AG04450 (cell line): Measurements from ENCODE around the gene HOXD12. TPM values are rescaled to one million over a fixed set of nuclear protein-coding genes. Genes with fewer than 3 reads are reported as not detected.

Experiments used
- CTCF ChIA-PET: fragments of 300-600, 350-600 bp; formaldehyde crosslinking; extraction: SDS; loops from one replicate; lab custom pipeline; 2022; ENCODE audit warnings: antibody characterized with exemption, inconsistent platforms; lab: Charles Lee
- POLR2A ChIA-PET: fragments of 350-600 bp; formaldehyde crosslinking; extraction: SDS; loops from one replicate; lab custom pipeline; 2021; ENCODE audit warnings: antibody characterized with exemption, inconsistent platforms; lab: Yijun Ruan, JAX
- DNase-seq: peaks from one replicate; pipeline ENCODE4 v3.0.0-alpha.2; 2011; ENCODE audit warnings: low read depth, low spot score
- H3K27ac ChIP-seq: one replicate; pipeline ENCODE4 v1.5.1; 2012; ENCODE audit warnings: low read depth, low read length, control low read depth
- H3K27me3 ChIP-seq: one replicate; pipeline ENCODE4 v1.6.0; 2012; ENCODE audit warnings: low read length; ENCODE audit not compliant: control insufficient read depth, insufficient read depth
- H3K4me3 ChIP-seq: 2 replicates; pipeline ENCODE4 v1.5.1; 2011; ENCODE audit warnings: mild to moderate bottlenecking, low read depth, low read length, control low read depth
- H3K9me3 ChIP-seq: 2 replicates; pipeline ENCODE4 v1.5.1; 2012; ENCODE audit warnings: low read length; ENCODE audit not compliant: control insufficient read depth, insufficient read depth
- CTCF ChIP-seq: IDR thresholded peaks from 2 replicates; pipeline ENCODE4 v1.5.1; 2011; ENCODE audit warnings: low read depth, low read length, control low read depth, inconsistent platforms
- polyA plus RNA-seq: library from polyadenylated mRNA; depleted of rRNA; stranded (reverse); fragments of >200 nt; gene quantifications from 2 replicates; pipeline ENCODE4 v1.2.3, GENCODE V29; 2011

HOXD12 gene
- polyA plus RNA-seq, 1 experiment: not detected

DNA sequence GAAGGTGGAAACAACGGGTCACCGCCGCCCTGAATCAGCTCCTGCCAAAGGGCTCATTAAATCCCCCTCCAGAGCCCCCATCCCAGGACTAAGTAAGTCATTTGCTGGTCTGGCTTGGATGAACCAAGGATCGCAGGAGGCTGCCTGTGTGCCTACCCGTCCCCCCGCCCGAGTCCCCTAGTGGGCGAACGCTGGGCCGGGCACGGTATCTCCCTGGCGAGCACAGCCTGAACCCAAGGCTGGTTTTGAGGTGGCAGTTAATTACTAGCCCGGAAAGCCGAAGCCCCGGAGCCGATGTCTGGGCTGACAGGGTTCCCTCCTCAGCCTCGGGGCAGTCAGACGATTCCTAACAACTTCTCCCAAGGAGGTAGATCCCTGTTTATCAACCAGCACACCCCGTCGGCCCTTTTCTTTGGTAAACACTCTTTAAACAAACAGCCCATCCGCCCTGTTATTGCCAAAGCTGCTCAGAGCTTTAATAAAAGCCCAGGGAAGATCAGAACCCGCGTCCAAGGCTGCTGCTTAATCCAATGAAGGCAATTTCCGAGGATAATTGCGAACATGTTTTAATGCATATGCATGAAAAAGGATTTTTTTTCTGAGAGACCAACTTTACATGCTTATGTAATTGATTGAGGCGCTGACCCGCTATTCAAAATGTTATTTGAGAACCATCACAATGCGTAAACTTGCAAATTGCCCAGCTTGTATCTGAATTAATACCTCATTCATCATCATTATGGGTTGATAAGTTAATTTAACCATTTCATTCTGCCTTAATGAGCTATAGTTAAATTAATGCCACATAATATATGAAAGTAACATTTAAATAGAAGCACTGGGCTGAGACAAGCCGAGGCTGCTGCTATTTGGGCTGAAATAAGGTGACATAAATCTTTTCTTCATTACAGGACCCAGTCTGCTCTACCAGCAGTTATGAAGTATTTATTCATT is 26.4 kb upstream of the HOXD12 start:
- no peak for DNase-seq
- H3K27ac ChIP-seq: no peak overlapping the region
- no peak for TF ChIP-seq CTCF
- no peak overlapping the region for H3K4me3 ChIP-seq
- no peaks in the 10 kb centered on the region; the same call in 1 of the 2 replicates for H3K9me3 ChIP-seq
- CTCF ChIA-PET: no interaction called here
- peaks cover 84% of the 10 kb centered on the region for H3K27me3 ChIP-seq
- POLR2A ChIA-PET: no interaction called here

DNA sequence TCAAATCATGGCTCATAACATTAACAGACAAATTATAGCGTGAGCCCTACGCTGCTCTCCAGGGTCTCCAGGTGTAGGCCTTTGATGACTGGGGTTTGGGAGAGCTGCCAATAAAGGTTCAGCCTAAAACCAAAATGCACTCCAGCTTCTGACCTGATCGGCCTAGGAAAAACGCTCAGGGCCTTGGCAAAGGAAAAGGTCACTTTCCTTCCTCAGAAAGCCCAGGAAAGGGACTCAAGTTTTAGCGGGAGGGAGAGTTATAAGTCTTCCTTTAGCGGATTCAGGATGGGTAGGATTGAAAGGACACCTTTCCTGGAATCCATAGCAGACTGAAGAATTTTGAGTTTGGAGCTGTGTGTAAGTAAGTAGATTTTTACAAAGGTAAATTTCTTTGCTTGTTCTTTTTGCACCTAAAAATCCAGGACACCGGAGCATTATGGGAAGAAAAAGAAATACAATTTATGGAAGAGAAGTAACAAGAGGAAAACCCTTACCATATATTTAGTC is 24.6 kb upstream of the HOXD12 start:
- peaks cover 85% of the 10 kb centered on the region for H3K27me3 ChIP-seq
- H3K9me3 ChIP-seq: no peaks in the 10 kb centered on the region; the same call in 1 of the 2 replicates
- DNase-seq: no peak
- ChIA-PET CTCF (interaction anchor here (0.7 to 2.1 kb wide), 2 partner anchors 13 to 385 kb away, joined by 3 to 8 read pairs; no protein-coding TSS in a partner anchor), POLR2A (no interaction called here)
- TF ChIP-seq CTCF: no peak
- H3K4me3 ChIP-seq: no peak overlapping the region
- H3K27ac ChIP-seq: no peak overlapping the region

GRCh38 chr2:176075481-176075880 is 24.1 kb upstream of the HOXD12 start:
- ChIA-PET POLR2A (no interaction called here), CTCF (interaction anchor here (2.1 kb wide), 1 partner anchor 13 kb away, joined by 8 read pairs; no protein-coding TSS in a partner anchor)
- DNase-seq: no peak
- Histone ChIP-seq H3K27me3 (peaks cover 83% of the 10 kb centered on the region), H3K27ac (no peak overlapping the region), H3K4me3 (no peak overlapping the region), H3K9me3 (peaks cover under 1% of the 10 kb centered on the region; the same call in 1 of the 2 replicates)
- no peak for TF ChIP-seq CTCF

GRCh38 chr2:176076063-176076462 is 23.5 kb upstream of the HOXD12 start:
- DNase-seq: no peak
- Histone ChIP-seq H3K27me3 (peaks cover 86% of the 10 kb centered on the region), H3K9me3 (peaks cover 6% of the 10 kb centered on the region), H3K4me3 (no peak overlapping the region), H3K27ac (no peak overlapping the region)
- TF ChIP-seq CTCF: no peak
- CTCF ChIA-PET: interaction anchor here (2.1 kb wide), 1 partner anchor 12 kb away, joined by 8 read pairs; no protein-coding TSS in a partner anchor
- POLR2A ChIA-PET: no interaction called here
